Cortex of kidney (tissue), 1 donor: ENCODE results near the gene GABRB3.

Experiments
- DNase-seq: peaks from one replicate; lab custom pipeline; 2025; lab: John Stamatoyannopoulos, UW

The GABRB3 gene

DNA sequence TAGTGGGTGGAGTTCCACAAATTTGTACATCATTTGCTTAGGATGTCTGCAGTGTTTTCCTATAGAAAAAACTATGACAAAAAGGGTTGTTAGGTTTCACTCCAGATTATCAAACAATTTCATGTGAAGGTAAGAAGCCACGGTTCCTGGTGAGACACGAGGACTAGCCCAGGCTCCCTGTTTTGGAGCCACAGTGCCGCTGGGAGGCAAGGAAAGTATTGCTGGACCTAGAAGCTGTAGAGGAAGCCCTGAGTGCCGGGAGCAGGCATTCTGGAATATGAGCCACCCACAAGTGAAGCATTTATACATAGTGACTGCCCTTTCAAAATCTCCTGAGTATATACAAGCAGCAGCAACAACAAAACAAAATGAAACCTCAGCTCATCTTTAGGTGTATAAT, 142.0 kb downstream of the GABRB3 start:
- no peak for DNase-seq

DNA sequence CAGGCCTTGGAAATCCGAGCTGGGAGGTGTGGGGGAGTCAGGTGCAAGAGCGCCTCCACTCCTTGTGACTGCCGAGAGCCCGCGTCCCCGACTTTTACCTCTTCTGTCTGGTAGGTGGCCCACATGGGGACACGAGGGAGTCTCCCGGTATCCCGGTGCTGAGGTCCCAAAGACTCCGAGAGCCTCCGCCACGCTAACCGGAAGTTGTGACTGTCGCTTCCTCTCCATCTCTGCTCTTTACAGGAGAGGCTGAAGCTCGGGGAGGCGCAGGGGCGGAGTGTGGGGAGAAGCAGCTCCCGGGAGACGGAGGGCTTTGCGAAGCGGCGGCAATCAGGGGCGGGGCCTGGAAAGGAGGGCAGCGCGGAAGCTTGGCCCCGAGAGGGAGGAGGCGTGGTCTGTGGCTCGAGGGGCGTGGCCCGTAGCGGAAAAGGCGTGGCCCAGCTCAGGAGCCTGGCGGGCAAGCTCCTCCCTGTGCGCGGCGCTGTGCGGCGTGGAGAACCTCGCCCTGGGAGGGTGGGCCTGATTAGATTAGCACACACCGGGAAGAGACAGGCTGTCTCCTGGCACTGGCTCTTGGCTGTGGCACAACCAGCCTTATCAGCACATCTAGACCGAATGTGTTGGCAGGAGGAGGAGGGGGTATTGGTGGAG, 143.9 kb downstream of the GABRB3 start:
- DNase-seq = no peak

DNA sequence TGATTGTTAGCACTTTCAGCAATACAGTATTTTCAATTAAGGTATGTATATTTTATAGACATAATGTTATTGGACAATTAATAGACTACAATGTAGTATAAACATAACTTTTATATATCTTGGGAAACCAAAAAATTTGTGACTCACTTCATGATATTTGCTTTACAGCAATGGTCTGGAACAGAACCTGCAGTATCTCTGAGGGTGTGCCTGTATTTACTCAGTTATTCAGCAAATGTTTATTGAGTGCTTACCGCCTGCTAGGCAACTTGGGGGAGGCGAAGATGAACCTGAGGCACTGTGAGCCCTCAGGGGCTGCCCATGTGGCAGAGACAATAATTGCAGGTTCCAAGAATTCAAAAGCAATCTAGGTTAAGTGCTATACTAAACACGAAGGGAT, 144.8 kb downstream of the GABRB3 start:
- DNase-seq = no peak

DNA sequence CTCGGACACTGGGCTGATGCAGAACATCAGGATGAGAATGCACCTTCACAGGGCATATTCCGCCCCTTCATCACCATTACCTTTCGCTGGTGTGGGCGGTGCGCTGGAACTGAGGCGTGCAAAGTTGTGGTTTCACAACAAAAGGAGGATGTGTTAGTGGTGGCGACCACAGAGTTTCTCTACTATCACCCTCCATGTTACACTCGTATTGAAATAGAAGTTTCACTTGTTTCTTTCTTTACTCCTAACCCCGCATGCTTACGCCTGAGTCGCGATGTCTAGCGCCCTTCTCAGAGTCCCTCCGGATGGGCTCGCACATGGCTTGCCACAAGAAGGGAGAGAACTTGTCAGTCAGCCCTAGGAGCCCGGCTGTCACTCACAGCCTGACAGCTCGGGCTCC, 148.7 kb downstream of the GABRB3 start:
- no peak for DNase-seq

DNA sequence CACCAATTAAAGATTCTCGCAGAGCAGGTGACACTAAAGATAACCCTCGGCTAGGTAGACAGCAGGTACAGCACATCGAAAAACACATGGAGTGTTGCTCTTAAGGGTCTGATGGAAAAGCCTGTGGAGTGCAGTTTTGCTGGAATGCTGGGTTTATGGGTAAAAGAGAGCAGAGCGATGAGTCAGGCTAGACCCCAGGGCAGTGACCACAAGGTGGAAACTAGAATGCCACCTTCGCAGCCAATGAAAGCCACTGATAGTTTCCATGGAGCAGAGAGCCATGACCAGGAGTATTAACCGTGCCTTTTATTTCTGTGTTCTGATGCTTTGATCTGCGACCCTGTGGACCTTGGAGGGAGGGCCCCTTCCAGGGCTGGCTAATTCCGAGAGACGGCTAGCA, 149.8 kb downstream of the GABRB3 start:
- DNase-seq = no peak

DNA sequence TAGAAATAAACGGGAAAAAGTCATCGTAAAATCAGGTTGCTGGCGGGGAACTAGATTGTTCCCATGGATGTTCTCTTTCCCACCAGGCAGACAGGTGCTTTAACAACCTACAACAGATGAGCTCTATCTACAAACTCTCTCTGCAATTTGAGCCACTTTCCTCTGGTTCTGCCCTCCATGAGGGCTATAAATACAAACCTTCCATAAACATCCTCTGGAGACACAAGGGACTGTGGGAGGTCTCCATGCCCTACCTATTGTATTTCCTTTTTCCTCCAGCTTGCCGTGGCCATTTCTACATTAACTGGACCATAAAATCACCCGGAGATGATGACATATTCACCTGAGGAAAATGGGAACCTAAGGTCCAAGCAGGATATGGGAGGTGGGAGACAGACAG, 151.1 kb downstream of the GABRB3 start:
- no peak for DNase-seq

DNA sequence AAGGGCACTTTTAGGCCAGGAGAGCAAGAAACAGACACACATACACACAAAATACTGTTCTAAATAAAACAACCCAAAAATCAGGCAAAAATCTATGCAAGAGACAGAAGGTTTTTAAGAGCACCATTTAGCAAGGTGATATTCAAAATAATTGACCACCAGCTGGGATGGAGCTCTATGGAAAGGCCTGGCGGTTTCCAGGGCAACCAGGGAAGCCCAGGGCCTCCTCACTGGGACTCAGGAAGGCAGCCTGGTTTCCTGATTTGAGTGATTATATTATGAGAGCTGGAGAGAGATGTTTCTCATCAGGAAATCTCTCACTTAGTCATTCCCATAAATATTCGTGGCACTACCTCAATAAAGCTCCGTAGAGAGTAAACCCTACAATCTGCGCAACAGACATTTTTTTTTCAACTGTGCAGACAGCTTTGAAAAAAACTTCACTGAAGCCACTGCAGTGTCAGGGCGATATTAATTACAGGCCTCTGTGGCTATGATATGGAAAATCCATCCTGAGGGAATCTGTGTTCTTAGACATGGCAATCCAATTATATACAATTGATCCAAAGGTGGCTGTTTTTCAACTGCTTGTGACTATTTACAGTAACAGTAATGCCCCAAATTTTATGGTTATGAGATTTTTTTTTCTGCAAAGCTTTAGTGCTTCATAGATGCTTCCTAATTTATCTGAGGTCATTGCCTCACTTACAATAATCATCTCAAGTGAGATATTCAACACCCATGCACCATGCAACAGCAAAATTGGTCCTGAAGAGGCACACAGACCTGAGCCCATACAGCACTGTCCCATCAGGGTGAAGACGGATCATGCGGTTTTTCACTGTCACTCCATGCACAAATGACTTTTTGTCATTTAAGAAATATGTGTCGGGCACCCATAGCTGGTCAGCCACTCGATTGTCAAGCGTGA, 152.1 kb downstream of the GABRB3 start:
- DNase-seq = no peak

DNA sequence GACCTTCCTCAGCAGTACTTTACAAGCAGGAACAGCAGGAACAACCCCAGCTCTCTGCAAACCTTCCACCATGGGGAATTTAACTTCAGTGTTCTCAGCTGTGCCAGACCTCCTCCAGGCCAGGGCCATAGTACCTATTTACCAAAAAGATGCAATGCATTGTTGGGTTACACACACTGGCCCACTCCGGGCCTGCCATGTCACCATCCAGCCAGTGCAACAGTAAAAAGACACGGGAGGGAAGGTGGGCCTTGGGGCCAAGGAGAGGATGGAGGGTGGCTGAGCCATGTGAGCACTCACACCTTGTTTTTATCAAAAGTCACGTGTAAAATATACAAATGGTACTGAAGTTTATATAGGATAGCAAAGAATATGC, 157.0 kb downstream of the GABRB3 start:
- no peak for DNase-seq

DNA sequence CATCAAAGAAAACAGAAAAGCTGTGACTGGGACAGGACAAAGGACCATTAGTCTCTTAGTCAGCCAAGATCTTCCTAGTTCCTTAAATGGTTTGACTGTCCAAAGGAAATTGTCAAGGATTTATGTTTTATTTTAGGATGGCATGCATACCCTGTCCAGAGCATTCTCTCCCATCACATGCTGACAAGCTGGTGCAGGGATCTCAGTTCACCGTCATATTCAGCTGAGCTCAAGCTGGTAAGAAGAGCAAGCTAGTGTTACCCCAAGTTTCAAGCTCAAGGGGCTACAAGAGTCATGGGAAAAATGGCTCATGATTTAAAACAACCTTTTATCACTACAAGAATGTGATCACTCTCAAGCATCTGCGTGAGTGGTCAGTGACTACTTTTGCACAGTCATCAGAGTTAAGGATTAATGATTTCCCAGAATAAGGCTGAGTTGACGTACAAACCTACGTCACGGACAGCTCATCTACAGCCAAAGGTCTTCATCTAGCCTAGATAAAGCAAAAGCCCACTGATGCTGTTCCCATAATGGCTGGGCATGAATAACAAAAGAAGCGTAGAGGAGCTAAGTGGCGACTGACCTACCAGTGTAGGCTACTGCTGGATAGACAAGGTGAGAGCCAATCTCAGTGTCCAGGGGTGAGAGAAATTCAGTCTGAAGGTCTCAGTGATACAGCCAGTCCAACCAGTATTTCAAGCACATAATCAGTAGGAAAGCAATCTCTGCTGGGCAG, 157.5 kb downstream of the GABRB3 start:
- DNase-seq = no peak

DNA sequence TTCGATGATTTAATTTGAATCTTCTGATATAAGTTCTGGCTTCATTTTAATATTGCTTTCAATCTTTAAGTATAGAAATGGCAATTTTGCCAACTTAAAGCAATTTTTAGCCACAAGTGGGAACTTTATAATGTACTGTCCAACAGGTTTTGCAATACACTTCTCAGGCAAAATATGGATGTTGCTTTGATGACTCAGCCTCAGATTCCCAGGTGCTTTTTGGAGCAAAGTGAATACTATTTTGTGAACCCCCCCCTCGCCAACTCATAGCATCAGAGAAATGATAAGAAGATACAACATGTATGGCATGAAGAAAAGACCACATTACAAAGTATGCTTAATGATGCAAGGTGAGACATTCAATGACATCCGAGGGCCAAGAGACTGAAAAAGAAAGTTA, 158.1 kb downstream of the GABRB3 start:
- no peak for DNase-seq

DNA sequence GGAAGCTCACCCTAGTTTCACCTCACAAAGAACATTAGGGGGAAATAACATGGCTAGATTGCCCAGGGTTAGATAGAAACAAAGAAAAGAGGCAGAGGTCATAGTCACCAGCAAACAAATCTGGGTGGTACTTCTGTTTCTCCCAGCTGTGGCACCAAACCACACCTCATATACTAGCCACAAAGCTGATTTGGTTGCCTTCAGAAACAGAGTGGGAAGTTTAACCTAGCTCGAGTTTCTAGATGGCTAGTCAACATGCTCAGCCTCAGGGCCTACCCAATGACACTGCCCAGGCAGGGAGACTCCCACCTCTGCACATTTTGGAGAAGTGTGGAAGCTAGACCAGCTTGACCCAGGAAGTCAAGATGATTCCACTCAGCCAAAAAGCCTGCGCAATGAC, 174.2 kb downstream of the GABRB3 start:
- no peak for DNase-seq

DNA sequence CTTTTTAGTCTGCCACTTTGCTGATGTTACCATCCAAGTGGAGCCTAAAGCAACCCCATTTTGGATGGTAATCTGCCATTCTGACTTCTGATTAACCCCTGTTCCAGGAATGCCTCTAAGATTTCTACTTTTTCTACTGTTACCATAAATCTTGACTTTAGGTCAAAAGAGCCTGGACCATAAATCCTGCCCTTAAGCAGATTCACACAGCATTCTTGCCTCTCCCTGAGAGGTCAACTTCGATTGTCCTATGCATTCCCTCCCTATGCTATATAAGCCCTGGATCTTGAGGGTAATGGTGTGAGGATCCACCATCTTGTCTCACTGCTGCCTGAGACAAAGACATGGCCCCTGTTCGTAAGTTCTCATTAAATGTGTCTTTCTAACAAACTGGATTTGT, 177.3 kb downstream of the GABRB3 start:
- DNase-seq = no peak

DNA sequence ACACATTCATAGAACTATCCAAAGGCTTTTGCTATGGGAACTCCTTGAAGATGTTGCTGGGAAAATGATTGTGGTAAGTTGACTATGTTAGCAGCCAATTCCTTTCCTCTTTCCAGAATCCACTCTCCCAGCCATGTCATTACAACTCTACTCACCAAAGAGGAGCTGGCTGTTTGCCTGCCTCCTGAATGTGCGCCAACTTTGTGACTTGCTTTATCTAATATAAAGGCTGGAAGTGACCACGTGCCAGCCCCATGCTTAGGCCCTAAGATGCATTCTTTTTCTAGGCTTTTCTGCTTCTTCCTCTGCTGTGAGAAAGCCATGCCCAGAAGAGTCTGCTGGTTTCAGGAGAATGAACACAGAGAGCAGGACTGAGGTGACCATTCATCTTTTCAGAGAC, 182.2 kb downstream of the GABRB3 start:
- DNase-seq = no peak

DNA sequence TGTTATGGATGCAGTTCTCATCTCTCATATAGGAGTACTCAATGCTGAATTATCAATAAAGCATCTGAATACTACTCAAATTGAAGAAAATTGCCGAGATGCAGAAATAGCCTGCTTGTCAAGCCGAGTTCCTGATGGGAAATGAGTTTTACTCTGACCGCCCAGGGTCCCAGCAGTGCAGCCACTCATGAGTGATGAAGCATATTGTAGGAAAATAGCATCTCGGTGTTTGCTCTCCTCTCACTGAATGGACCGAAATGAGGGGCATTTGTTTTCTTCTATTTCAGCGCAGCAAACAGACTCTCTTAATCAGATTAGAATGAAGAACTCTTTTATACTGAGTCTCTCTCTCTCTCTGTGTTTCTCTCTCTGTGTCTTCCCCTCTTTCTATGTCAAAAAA, 190.0 kb downstream of the GABRB3 start:
- DNase-seq = no peak

DNA sequence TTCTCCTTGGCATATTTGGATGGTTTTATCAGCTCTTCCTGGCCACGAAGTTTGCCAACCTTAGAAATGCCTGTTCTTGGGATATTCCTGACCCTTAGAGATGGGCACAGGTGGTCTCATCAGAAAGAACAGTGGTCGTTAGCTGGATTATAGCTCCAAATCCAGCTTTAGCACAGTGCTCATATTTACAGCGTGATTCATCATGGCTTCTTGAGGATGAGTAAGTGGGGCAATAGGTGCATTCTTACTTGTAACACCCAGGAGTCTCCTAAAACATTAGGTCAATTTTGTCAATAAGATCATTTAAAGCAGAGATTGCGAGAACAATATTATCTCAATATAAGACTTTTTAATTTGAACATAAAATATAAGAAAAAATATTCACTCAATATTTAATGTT, 191.9 kb downstream of the GABRB3 start:
- DNase-seq = no peak

DNA sequence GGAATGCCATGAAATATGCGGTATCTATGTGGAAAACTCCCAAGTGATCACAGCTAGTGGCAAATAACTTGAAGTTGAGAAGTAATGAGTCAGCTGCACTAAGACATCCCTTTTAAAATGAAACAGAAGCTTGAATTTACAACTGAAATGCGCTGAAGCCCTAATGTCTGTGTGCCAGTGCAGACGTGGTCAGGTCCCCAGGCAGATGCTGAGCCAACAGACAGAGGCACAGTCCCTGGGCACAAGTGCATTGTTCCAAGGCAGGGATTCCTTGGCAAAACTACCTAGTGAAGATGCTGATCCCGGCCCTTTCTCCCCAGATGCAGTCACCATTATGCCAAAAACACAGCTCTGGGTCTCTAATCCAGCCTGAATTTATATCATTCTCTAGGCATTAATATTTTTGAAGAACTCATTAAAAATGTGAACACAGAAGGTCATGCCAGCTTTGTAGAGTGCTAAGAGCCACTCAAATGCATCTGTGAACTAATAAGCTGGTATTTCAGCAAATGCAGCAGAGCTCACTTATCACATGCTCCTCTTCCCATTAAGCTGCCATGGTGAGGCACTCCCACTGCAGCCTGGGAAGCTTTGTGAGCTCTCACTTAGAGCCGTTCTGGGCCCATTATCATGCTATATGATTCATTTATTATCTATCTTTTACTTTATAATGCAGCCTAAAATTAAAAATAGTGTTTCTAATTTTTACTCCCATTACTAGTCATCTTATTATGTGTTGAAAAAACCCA, 200.1 kb downstream of the GABRB3 start:
- DNase-seq = no peak

DNA sequence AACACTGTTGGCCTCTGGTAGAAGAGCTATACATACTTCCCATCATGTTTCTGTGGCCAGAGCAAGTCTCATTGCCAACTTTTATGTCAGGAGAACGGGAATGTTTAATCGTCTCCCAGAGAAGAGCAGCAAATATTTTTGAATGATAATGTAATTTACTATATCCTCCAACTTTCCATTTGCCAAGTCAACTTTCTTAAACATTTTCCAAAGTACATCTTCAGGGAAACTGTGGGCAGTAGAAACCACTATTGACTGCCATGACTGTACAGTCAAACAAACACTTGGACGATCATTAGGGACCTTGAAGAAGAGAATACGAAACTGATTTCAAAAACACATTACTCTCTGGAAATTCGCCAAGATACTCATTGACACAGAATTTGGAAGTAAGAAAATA, 201.5 kb downstream of the GABRB3 start:
- DNase-seq = no peak

DNA sequence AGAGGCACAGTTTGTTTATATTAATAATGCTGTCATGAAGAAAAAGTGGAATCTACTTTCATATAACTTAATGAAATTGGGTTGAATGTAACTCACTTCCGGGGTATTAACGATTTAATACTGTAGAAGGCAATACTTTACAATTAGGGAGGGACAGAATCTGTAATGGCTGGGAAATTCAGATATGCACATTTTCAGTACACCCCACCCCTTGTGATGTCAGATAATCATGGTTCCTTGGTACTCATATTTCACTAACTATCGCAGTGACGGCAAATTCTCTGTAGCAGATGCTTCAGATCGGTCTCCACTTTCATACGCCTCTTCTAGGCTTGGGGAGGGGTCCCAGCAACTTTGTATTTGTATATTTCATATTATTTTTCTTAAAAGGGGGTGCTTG, 207.3 kb downstream of the GABRB3 start:
- DNase-seq = no peak

DNA sequence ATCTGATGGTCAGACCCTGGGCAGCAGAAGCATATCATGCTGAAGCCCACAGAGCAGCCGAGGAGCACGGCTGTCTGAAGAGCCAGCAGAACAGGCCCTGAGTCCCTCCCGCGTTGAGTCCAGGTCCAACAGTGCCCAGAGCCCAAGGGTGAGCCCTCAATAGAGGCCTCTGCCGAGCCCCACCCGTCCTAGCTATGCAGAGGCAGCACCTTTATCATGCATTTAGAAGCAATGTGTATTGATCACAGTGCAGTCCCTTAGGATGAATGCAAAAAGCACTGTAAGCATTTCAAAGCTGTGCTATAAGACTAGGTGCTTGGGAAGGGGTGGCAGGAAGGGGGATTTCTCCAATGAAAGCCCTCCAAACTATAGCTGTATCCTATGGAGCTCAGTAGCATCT, 208.5 kb downstream of the GABRB3 start:
- no peak for DNase-seq

DNA sequence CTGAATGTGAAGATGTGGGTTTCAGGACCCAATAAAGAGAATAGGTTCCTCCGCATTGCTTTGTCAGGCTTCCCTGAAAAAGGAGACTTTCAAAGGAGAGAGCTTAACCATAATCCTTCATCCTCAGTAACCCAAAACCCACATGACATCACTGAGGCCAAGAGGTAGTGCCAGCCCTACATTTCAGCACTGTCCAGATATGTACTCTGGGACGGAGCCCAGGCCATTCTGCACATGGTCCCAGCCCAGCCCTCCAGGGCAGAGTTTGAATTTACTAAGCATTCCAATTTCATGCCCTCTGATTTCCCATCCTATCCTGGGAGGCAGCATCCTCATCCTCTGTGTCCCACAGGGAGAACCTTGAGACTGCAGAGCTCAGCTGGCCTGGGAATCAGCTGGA, 210.5 kb downstream of the GABRB3 start:
- DNase-seq = no peak

DNA sequence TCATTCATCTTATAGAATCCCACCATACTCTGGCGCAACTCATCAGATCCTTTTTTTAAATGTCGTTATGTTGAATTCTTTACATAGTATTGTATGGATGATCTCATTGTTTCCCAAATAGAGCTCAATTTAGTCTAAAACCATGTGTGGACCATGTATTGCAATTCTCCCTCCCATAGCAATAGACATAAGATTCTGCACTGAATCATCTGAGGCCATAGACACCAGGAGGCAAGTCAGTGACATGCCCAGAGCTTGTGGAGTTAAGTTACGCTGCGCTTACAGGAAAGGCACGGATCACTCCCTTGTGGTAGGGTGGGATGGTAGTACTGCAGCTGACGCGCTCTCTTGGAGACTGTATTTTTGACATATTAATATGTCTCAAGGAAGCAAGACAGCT, 211.0 kb downstream of the GABRB3 start:
- DNase-seq = no peak

DNA sequence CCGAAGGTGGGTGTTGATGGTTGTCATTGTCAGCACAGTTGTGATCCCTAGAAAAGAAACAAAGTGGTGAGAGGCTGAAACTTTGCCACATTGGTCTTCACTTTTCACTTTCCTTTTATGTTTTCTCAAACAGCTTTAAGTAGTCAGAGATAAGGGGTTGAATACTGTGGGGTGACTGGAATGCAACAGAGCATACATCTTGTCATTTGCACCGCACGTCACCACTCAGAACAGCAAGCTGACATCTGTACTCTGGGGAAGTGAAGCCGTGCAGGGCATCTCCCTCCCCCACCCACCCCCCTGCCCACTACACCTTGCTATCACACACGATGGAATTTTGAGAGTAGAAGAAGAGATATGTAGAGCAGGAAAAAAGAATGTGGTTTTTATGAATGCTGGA, 211.7 kb downstream of the GABRB3 start:
- no peak for DNase-seq
